Esophagus muscularis mucosa (tissue), 3 donors: ENCODE results near the gene PML.

Experiments
- CTCF ChIP-seq, 3 experiments: fragments of 200-600 bp in 2 of 3; fragments of 450-650 bp in 1 of 3; sonication (generic) in 2 of 3; IDR thresholded peaks; one replicate each; pipeline ENCODE4 v1.5.1; 2017 to 2019; ENCODE audit warnings: antibody characterized with exemption in 3 of 3, mild to moderate bottlenecking in 2 of 3, moderate library complexity in 1 of 3
- POLR2A ChIP-seq: fragments of 450-650 bp; IDR thresholded peaks from one replicate; pipeline ENCODE4 v1.6.1; 2017; ENCODE audit warnings: antibody characterized with exemption, moderate library complexity, mild to moderate bottlenecking, low read depth

- TF ChIP-seq POLR2A (no peak), CTCF (IDR thresholded peaks at IDR 0.05) (no peak)
Observed at GRCh38 chr15:73993211-73993994, 1.1 kb upstream of the PML start.
